Stimulated activated naive CD8-positive, alpha-beta T cell treated with anti-CD3 and anti-CD28 coated beads, Interleukin-15, Interleukin-2, amounts not matched to agents 100 ng/mL and 50 ng/mL, for 24 hours (primary cell): ENCODE results near the gene MCM5.

ENCODE experiments used
- H3K27ac Mint-ChIP-seq: one replicate; pipeline ENCODE4 v1.8.0; 2021; ENCODE audit warnings: mild to moderate bottlenecking, mixed read lengths
- H3K27me3 Mint-ChIP-seq: one replicate; pipeline ENCODE4 v1.8.0; 2021; ENCODE audit warnings: mixed read lengths
- H3K36me3 Mint-ChIP-seq: one replicate; pipeline ENCODE4 v1.8.0; 2021; ENCODE audit warnings: low read depth, mixed read lengths
- H3K4me1 Mint-ChIP-seq: one replicate; pipeline ENCODE4 v1.8.0; 2021; ENCODE audit warnings: low read depth, mixed read lengths
- H3K4me3 Mint-ChIP-seq: one replicate; pipeline ENCODE4 v1.8.0; 2021; ENCODE audit warnings: mild to moderate bottlenecking, mixed read lengths
- H3K9me3 Mint-ChIP-seq: one replicate; pipeline ENCODE4 v1.8.0; 2021; ENCODE audit warnings: mixed read lengths

MCM5 gene

DNA sequence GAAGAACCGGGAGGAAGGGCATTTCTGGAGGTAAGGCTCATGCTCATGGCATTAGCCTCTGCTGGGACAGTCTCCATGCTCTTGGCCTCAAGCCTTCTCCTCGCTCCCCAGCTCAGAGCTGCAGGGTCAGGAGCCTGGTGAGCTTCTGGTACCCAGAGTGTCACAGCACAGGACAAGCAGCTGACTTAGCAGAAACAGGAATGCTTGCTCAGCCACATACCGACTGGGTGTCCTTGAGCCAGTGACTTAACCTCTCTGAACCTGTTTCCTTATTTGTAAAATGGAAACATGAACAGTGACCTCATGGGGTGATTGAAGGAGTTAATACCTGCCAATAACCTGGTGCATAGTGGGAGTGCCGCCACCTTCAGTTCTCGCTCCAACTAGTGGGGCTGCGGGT lies 72.5 kb downstream of the MCM5 start:
- H3K27me3 Mint-ChIP-seq, result peaks cover 15% of the 10 kb centered on the region
- no peaks in the 10 kb centered on the region for H3K4me1 Mint-ChIP-seq
- H3K4me3 Mint-ChIP-seq, result no peak overlapping the region
- H3K36me3 Mint-ChIP-seq, result peaks cover 12% of the 10 kb centered on the region
- no peak overlapping the region for H3K27ac Mint-ChIP-seq
- H3K9me3 Mint-ChIP-seq, result no peaks in the 10 kb centered on the region

DNA sequence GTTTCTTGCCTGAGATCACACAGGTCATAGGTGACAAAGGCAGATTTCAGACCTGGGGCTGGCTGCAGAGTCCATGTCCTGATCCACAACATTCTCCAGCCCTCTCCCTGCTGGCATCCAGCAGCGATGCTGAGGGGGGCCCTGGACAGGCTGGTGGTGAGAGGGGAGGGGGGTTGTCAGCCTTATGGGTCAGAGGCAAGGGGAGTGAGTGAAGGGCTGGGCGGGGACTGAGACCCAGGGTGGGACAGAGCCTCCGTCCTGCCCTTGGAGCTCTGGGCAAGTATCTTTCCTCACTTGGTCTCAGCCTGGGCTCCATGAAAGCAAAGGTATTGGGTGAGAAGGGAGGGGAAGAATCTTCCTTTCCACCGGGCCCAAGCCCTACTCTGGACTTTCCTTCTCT lies 74.0 kb downstream of the MCM5 start:
- no peaks in the 10 kb centered on the region for H3K4me1 Mint-ChIP-seq
- H3K27me3 Mint-ChIP-seq, result peaks cover 25% of the 10 kb centered on the region
- H3K4me3 Mint-ChIP-seq, result no peak overlapping the region
- no peaks in the 10 kb centered on the region for H3K9me3 Mint-ChIP-seq
- peaks cover 12% of the 10 kb centered on the region for H3K36me3 Mint-ChIP-seq
- H3K27ac Mint-ChIP-seq, result no peak overlapping the region
